HG03064 (cell line): Measurements from ENCODE around the gene SLC13A4.
"Not testable (repeated sequence)": the region's sequence is repeated elsewhere in the genome, so short reads cannot be mapped to it uniquely, and the experiment has no call there.

ENCODE experiments used
- ATAC-seq: cut with Tn5 transposase; IDR thresholded peaks from one replicate; pipeline ENCODE4 v1.9.1; 2021; ENCODE audit warnings: low read depth; ENCODE audit not compliant: unreplicated experiment

Gene SLC13A4

GRCh38 chr7:135667626-135668025 is 60.4 kb downstream of the SLC13A4 start:
- ATAC-seq = not testable (repeated sequence)

GRCh38 chr7:135666846-135667245 is 61.1 kb downstream of the SLC13A4 start:
- no peak for ATAC-seq

- ATAC-seq = no peak
These were observed 61.8 kb downstream of the SLC13A4 start for GRCh38 chr7:135666156-135666555.

- no peak for ATAC-seq
These were observed 62.9 kb downstream of the SLC13A4 start for GRCh38 chr7:135665042-135665441.

GRCh38 chr7:135664046-135664589 is 63.9 kb downstream of the SLC13A4 start:
- no peak for ATAC-seq

GRCh38 chr7:135662373-135663114 is 65.4 kb downstream of the SLC13A4 start, which contains the start of gene STMP1:
TSS of gene STMP1 (plus strand) at chr7:135662514.
- peak; percentile 96 for ATAC-seq

GRCh38 chr7:135662123-135662372 is 65.9 kb downstream of the SLC13A4 start:
- no peak for ATAC-seq

GRCh38 chr7:135661311-135662122 is 66.5 kb downstream of the SLC13A4 start:
- no peak for ATAC-seq

- ATAC-seq = no peak
These were observed 68.7 kb downstream of the SLC13A4 start for GRCh38 chr7:135659159-135659846.

GRCh38 chr7:135658564-135658963 is 69.4 kb downstream of the SLC13A4 start:
- no peak for ATAC-seq

- no peak for ATAC-seq
These were observed 74.5 kb downstream of the SLC13A4 start for GRCh38 chr7:135653340-135654080.

- no peak for ATAC-seq
These were observed 77.0 kb downstream of the SLC13A4 start for GRCh38 chr7:135650831-135651573.

GRCh38 chr7:135648235-135648634 is 79.8 kb downstream of the SLC13A4 start:
- no peak for ATAC-seq

GRCh38 chr7:135647755-135648154 is 80.2 kb downstream of the SLC13A4 start:
- no peak for ATAC-seq

GRCh38 chr7:135645296-135645904 is 82.6 kb downstream of the SLC13A4 start:
- no peak for ATAC-seq

- no peak for ATAC-seq
These were observed 83.3 kb downstream of the SLC13A4 start for GRCh38 chr7:135644729-135645128.

GRCh38 chr7:135644154-135644553 is 83.8 kb downstream of the SLC13A4 start:
- ATAC-seq = no peak

GRCh38 chr7:135639690-135640089 is 88.3 kb downstream of the SLC13A4 start:
- ATAC-seq = not testable (repeated sequence)

- no peak for ATAC-seq
These were observed 93.7 kb downstream of the SLC13A4 start for GRCh38 chr7:135634191-135634878.
